Renal cortical epithelial cell (primary cell): ENCODE measurements around the gene SAMD13. TPM values are rescaled to one million over a fixed set of nuclear protein-coding genes. Genes with fewer than 3 reads are reported as not detected.
A peak's percentile ranks its signal among the peaks of the same experiment; 100 is the strongest.

Experiments
- DNase-seq: peaks from one replicate; pipeline ENCODE4 v3.0.0-alpha.2; 2011; ENCODE audit warnings: low read depth
- total RNA-seq: library from RNA; depleted of rRNA; stranded (reverse); fragments of >200 nt; gene quantifications from 2 replicates; pipeline ENCODE4 v1.2.3, GENCODE V29; 2014

SAMD13 gene
- total RNA-seq, 1 donor from 2014 or later, result 0.80 TPM

DNA sequence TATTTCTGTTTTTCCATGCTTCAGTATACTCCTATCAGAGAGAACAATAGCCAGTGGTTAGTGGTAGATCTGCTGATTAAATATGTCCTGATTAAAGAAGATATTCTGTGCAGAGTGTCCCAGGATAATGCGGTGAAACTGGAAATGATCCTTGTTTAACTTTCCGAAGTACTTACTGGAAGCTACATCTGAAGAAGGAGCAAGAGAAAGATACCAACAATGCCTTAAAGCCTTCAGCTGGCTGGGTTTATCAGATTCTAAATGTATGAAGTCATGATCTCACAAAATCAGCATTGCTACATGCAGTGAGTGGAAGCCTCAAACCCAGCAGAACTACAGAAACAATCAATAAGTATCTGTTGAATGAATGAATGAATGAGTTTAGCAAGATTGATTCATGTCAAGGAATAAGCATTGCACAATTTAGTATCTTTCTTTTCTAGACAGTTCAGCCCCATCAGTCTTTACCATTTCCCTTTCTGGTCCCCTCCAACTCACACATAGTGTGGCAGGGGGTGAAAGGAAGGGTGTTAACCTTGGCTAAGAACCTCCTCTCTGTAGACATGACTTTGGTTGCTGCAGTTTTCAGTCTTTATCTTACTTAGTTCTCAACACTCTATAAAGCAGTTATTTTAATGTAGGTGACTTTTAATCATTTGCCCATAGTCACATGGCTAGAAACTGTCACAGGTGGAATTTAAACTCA, 72.1 kb downstream of the SAMD13 start:
- DNase-seq, result no peak

DNA sequence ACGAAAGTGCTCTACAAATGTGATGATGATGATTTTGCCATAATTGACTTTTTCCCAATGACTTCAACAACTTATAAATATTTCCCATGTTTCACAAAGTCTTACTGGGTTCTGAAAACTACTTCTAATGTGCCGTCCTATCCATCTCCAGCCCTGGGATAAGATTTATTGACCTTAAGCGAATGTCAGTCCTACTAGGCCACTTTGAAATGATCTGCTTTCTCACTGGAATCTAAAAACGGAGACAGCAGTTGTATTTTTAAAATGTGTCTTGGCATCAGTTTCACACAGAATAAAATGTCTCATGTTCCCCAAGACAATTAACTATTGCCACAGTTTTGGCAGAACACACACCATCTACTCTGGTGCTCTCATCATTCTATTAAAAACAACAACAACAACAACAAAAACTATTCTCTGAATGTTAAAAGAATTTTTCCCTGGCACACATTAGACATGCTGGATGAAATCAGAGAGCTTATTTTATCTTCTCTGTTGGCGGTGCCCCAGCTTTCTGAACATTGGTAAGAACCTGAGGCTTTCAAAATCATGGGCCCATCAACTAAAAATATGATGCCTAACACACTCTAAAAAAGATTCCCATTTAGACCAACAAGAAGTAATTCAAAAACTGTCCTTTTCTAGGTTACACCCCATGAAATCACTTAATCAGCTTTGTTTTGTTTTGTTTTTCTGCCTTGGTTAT, 73.6 kb downstream of the SAMD13 start:
- DNase-seq, result no peak

DNA sequence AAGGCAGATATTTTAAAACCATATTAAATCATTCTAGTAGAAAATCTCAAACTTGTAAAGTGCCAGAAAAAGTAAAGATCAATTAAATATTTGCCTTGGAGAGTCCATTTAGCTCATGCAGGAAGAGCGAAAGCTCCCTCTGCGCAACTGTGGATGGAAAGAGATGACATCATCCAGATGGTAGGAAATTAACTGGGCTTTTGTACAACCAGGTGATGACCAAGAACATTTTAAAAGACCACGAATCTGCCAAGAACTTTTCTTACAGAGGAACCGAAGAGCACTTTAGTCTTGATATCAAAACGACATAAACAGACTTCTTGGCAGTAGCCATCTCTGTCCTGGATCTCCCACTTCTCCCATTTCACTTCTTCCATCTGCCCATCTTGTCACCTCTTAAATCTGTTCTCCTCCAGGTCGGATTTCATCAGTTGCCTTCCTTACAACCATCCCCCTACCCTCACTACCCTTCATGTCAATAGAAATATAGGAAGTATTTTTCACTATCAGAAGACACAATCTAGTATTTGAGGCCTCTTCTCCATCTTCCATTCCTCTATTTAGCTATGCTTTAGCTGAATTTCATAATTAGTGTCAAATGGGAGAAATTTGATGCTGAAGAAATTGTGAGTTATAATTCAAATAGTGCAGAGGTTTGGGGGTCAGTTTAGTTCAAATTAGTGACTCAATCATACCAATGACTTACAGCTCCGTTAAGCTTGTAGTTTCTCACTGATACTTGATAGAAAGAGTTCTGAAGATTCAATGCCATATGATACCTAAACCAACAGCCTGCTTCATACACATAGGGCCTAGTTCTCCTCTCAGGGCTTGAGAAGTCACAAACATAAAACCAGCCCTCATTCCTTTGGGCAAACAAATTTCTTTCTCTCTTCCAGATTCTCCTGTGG, 74.7 kb downstream of the SAMD13 start:
- DNase-seq, result peak; percentile 38

GRCh38 chr1:84377480-84378095, 76.1 kb downstream of the SAMD13 start:
- DNase-seq, result peak; percentile 84

GRCh38 chr1:84379138-84379916, 77.8 kb downstream of the SAMD13 start:
- peak; percentile 96 for DNase-seq

GRCh38 chr1:84379917-84380180, 78.3 kb downstream of the SAMD13 start:
- no peak for DNase-seq

DNA sequence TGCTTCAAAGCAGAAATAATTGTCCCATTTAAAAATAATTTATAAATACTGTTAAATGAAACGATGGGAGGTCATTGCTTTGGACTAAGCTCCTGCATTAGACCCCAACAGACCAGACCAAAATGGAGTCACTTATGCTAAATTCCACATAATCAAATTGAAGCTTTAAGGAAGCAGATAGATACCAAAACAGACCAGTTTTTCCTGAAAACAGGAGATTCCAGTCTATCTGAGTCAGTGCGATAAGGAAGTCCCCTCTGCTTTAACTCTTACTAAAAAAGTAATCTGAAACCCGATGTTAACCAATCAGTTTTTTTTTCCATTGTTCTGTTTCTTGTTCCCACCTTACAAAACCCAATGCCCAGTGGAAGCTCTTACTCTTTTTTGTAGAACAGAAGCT, 80.6 kb downstream of the SAMD13 start:
- peak; percentile 46 for DNase-seq

DNA sequence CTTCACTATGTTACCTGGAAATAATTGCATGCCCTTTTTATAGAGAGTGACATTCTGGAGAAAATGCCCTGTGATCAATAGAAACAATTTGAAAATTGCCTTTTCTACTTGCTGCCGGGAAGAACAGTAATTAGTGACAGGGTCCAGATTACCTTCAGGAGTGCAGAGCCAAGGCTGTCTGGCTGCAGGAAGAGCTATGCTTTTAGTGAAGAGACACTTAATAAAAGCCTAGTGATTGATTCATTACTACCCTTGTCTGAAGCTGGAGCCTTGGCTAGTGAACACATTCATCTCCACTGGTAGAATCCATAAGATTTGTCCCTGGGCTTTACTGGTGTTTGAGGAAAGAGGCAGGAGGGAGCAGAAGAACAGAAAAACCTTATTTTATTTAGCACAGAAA, 83.8 kb downstream of the SAMD13 start:
- DNase-seq, result no peak

- peak; percentile 81 for DNase-seq
These were observed 85.4 kb downstream of the SAMD13 start for GRCh38 chr1:84386716-84387479.

DNA sequence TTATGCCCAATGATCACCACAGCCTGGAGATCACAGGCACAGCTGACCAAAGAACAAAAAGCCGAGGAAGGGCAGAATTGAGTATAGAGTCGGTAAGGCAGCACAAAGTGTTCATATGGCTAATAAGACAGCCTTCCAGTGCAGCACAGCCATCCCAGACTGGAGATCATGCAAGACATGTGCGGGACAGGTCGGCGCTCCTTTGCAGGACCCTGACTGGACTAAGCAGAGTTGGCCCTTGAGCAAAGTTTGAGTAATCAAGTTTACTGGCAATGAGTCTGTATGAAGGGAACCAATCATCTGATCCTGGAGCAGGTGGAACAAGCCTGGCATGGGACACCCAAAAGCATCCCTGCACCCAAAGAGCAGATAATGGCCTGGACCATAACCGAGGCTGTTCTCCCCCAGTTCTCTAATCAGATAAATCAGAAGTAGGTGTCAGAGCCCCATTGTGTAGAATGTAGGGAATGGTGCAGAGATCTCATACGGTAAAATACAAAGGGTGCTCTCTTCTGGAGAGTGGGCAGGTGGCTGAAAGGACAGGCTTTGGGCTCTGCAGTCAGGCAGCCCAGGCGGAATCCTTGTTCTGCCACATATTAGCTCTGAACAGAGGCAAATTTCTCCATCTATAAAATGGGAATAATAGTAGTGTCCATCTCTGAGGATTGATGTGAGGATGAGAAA, 86.1 kb downstream of the SAMD13 start:
- DNase-seq, result no peak

DNA sequence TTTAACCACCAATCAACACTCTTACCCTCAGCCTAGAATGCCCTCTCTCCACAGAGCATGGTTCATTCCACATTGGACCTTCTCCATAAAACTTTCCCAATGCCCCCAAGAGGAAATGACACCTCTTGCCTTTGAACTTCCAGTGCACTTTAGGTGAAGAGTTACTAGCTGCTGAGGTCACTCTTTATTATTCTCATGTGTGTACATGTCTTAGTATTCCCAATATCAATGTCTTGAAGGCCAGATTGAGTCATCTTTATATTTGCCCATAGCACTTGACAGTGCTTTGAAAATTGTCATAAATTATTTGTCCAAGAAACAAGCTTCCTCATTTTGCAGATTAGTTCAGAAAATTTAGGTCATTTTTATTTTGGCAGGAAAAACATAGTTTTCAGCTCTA, 88.7 kb downstream of the SAMD13 start:
- DNase-seq, result no peak

- DNase-seq, result no peak
These were observed 97.0 kb downstream of the SAMD13 start, which contains the start of gene DNASE2B for GRCh38 chr1:84398175-84399155. Gene DNASE2B (plus strand): TSS chr1:84398484. CDS start chr1:84398565, 81 bp downstream.

Other genes with a start within 250 kb of the SAMD13 start
- 11.6 and 33.1 TPM in 2 replicates for gene PRKACB, start 157.4 kb upstream of the SAMD13 start, total RNA-seq
- not detected in 2 replicates for gene DNASE2B, start 96.8 kb downstream of the SAMD13 start, total RNA-seq
- 42.6 and 55.0 TPM in 2 replicates for gene RPF1, start 177.6 kb downstream of the SAMD13 start, total RNA-seq
- gene SPATA1, start 204.7 kb downstream of the SAMD13 start, total RNA-seq, result 1.3 TPM in 1 of 2 replicates, not detected in the other
- 13.4 and 27.0 TPM in 2 replicates for gene GNG5, start 204.9 kb downstream of the SAMD13 start, total RNA-seq